NCI-H2196 treated with DMSO at 0.1 percent for 48 hours (cell line): Measurements from ENCODE around the gene SH2D5.

ENCODE experiments used
- DNase-seq: peaks from one replicate; lab custom pipeline; 2025; ENCODE audit not compliant: unreplicated experiment; lab: John Stamatoyannopoulos, UW

The SH2D5 gene

GRCh38 chr1:20732588-20733359 is at the start of gene SH2D5:
SH2D5 (minus strand) TSS chr1:20732703; CDS start chr1:20728044, 4,659 bp downstream.
- peak; percentile 65 for DNase-seq

DNA sequence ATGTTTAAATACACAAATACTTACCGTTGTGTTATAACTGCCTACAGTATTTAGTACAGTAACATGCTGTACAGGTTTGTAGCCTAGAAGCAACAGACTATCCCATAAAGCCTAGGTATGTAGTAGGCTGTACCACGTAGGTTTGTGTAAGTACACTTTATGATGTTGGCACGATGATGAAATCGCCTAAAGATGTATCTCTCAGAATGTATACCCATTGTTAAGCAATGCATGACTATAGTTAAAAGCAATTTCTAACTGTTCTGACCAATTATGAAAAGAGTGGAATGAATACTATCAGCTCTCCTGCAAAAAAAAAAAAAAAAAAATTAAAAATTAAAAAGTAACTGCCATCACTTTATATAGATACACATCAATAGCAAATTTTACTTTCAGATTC is 43.2 kb upstream of the SH2D5 start:
- no peak for DNase-seq

DNA sequence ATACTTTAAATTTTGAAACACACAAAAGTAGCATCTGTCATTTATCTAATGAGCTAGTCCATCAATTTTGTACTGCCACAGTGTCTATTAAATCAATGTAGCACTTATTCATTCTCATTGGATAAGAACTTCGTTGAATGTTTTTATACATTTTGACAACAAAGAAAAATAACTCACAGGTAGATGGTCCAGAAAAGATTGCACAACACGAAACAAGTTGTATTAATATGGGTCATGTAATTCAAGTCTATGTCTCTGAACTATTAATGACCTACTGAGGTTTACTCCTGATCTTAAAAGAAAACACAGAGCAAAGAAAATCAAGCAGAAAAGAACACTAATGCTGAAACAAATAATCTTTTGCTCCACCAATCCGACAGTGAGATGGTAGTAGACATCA is 39.3 kb upstream of the SH2D5 start:
- DNase-seq = no peak

DNA sequence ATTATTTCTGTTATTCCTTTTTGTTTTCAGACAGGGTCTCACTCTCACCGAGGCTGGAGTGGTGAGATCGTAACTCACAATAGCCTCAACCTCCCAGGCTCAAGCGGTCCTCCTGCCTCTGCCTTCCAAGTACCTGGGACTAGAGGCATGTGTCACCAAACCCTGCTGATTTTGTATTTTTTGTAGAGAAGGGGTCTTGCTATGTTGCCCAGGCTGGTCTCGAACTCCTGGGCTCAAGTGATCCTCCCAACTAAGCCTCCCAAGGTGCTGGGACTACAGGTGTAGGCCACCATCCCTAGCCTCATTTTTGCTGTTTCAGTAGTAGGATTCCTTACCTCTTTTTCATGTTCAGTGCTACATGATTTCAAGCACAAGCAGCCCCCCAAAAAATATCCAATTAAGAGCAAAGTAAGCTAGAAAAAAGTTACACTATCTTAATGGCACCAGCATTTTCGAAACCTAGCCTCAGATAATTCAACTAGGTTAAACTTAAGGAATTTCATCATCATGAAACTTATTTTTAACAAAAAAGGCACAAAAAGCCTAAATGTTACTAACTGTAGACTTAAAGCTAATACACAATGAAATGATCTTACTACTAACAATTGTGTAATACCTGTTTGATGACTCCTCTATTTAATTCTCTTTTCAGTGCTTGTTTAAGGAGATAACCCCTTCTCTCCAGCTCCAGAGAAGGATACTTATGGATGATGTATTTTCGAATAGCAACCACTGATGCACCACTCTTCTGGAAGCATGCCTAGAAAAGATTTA is 38.0 kb upstream of the SH2D5 start:
- no peak for DNase-seq

DNA sequence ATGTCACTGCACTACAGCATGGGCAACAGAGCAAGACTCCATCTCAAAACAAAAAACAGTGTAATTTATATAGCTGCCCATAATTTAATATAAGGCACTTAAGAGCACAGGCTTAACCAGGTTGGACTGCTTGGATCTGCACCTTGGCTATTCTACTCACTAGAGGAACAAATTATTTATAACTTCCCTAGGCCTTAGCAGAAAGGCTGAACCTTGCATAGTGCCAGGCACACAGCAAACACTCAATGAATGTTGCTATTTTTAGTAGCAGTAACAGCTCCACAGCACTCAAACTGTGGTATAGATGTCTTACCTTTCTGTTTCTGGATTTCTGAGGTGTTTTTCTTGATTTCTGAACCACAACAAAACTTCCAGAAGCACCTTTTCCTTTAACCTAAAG is 34.8 kb upstream of the SH2D5 start:
- DNase-seq = no peak

DNA sequence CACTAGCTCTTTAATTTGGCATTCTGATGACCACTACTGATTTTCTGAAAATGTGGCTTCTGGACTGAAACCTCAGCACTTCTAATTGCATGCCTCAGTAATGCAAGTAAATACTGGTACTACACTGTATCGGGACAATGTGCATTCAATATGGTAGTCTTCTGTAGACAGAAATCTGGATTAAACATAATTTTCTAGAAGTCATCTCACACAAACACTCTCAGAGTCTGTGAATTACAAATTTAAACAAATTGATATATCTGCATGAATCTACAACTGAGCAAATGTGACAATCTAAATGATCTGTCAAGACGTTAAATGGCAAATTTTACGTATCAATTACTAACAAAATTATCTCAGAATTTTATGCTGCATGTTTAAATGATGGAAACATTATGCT is 30.9 kb upstream of the SH2D5 start:
- no peak for DNase-seq

GRCh38 chr1:20760322-20760721 is 27.8 kb upstream of the SH2D5 start:
- DNase-seq = no peak

DNA sequence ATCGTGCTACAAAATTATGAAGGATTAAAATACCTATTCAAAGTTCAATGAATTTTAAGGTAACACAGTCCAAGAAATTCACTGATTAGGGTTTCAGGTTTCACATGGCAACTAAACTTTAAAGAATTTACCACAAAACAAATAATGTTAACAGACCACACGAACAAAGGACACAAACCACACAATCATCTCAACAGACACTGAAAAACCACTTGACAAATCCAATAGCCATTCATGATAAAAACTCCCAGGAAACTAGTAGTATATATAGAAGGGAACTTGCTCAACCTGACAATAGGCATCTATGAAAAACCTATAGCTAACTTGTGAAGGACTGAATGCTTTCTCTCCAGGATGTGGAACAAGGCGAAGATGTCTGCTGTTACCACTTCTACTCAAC is 21.1 kb upstream of the SH2D5 start:
- DNase-seq = no peak

GRCh38 chr1:20751462-20751990 is 19.0 kb upstream of the SH2D5 start:
- DNase-seq = no peak

DNA sequence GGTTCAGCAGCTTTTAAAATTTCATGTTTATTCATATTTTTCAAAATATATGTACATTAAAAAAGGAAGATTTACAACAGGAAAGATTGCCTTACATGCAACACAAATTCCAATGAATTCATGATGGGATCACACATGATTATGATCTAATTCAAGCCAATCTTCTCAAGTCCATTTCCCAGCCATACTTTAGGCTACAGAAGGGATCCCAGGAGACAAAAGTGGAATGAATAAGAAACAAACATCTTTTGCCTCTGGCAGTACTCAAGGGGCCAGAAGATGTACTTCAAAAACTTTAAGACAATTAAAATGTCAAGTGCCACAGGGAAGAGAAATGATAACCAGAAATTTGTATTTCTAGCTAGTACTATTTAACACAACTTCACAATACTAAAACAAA is 10.2 kb upstream of the SH2D5 start:
- DNase-seq = no peak

DNA sequence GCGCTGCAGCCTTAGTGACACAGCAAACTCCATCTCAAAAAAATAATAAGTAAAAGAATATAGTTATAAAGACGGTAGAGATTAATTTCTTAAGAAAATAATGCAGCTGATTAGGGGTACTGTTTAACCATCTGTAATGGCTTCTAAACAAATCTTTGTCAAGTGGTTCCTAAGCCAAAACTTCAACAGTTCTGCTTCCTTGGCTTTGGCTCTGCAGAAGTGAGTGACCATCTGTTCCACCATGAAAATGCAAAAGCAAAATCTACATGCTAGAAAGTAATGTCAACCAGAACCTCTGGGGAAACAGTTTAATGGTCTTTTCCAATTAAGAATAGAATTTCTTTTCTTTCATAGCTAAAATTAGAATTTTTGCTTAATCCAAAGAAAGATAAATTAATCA is 8.3 kb upstream of the SH2D5 start:
- DNase-seq = no peak

DNA sequence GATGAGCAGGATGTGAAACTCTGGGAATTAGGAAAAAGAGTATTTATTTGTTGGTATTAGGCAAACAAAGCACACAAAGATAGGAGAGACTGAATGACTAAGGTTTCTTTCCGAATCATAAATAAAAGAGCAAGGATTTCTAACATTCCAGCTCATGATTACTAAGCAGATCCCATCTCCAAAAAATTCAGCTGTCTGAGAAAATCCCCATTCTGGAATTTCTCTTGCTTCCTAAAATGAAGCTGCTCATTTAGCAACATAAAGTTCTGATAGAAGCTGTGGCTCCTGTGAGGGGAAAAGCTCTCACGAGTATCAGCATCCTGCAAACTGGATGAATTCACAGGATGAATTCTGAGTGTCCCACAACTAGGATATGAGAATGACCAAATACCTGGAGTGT is 6.7 kb upstream of the SH2D5 start:
- DNase-seq = no peak

DNA sequence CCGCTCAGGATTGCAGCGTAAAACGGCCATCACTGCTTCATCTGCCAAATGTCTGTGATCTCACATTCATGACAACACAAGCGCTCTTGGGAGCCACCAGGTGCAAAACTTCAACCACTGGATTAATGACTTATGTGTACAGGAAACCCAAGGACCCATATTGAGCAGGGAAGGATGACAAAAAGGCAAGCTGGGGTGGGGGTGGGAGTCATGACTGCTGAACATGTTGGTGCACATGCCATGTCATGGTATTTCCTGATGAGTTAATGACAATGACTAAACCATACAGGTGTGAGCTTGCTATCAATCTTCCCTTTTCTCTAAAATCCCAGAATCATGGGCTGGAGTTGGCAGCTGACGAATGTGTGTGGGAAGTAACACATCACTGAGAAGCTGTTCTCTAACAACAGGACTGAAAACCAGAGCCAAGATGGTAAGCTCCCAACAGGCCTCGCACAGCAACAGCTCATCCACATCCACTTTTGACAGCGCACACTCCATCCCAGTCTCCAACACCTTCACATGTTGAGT is 3.1 kb upstream of the SH2D5 start:
- no peak for DNase-seq

DNA sequence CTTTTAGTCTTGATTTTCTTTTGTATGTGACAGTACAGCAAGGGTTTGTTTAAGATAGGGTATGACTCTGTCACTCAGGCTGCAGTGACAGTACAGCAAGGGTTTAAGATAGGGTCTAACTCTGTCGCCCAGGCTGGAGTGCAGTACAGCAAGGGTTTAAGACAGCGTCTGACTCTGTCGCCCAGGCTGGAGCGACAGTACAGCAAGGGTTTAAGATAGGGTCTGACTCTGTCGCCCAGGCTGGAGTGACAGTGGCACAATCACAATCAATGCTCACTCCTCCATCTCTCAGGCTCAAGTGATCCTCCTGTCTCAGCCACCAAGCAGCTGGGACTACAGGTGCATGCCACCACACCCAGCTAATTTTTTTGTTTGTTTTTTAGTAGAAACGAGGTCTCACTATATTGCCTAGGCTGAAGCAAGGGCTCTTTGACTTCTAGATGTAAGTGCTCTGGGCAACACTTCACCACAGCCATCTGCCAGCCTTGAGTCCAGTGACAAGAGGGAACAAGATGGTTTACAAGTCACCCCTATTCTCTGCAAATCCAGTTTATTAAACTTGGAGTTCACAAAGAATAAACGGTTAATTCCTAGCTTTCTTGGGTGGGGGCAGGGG is 965 bp upstream of the SH2D5 start:
- no peak for DNase-seq

GRCh38 chr1:20732071-20732587 is 374 bp downstream of the SH2D5 start:
- DNase-seq = peak; percentile 35

- DNase-seq = no peak
Measured at GRCh38 chr1:20731057-20731991, 1.2 kb downstream of the SH2D5 start.

DNA sequence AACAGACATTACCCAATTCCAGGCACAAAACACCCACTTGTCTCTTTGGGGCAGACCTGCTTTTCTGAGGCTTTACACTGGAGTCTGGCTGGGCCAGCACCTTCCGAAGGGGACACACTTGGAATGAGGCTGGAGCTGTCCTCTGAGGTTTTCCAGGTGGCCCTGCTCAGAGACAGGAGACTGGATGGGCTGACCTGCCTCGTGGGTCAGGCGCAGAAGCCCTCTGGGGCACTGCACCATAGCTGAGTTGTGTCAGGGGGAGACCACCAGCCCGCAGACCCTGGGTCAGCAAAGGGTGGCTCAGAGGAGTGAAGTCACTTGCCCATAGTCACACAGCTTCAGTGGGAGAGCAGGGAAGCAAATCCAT is 1.8 kb downstream of the SH2D5 start:
- DNase-seq = no peak

DNA sequence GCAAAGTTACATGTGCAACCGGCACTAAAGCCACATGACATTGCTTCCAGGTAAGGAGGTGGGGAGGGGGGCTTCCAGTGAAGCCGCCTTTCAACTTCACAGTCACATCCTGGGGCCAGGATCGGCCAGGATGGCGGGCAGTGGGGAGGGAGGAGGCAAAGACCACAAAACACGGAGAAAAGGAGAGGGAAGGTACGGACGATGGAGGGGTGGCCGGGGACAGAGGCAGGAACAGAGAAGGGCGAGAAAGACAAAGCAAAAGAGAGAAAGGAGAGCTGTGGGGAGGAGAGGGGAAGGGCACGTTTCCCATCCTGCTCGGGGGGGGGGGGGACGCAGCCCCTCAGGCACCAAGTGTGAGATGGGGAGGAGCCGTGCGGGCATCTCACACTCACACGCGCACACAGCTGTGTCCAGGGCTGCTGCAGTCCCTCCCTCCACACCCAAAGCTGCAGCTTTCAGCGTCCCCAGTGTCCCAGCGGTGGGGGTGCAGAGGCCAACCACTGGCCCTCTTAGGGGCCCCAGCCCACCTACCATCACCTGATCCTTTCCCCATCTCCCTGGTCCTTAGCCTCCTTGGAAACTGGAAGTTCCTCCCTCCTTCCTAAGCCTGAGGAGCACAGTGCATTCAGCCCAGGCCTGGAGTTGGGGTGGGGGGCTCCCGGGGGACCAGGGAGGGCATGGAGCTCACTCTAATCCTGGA is 2.4 kb downstream of the SH2D5 start:
- DNase-seq = no peak

DNA sequence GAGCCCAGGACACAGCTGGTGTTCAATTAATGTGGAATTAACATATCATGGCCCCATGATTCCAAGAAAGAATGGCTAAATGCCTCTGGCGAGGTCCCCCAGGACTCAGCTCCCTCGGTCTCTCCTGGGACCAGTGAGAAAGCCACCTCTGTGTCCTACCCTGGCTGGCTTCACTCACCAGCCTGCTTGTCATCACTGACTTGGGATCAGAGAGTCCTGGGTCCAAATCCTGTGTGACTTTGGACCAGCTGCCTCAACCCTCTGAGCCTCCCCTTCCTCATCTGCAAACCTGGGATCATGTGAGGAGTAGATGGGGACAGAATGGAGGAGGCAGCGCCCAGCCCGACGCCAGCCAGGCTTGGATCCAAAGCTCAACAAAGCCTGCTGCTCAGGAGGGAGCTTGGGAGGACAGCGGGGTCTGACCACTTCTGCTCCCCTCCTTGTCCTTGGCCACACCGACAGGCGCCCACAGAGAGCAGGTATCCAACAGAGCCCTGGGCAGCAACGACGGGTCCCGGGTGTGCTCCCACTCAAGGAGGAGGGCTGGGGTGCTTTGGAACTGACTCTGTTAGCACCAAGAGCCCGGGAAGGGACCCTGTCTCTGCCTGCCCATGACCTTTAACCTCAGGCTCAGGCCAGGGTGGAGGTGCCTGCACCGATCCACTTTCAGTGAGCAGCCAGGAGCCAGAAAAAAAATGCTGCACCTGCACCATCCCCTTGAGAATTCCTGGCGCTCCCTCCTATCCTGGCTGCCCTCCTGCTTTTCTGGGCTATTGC is 3.2 kb downstream of the SH2D5 start:
- no peak for DNase-seq
